K562 (cell line): ENCODE results near the gene MIDN. TPM values are rescaled to one million over a fixed set of nuclear protein-coding genes. Genes with fewer than 3 reads are reported as not detected.

Experiments
- CHD4 ChIP-seq: fragments of 200-600 bp; sonication (generic); IDR thresholded peaks from 3 replicates; pipeline ENCODE4 v1.6.1; 2012; ENCODE audit warnings: low read depth, mild to moderate bottlenecking, mixed read lengths, low read length, inconsistent platforms; ENCODE audit not compliant: insufficient read depth, insufficient replicate concordance, poor library complexity, severe bottlenecking
- SMARCE1 ChIP-seq: fragments of 450-650 bp; IDR thresholded peaks from 2 replicates; pipeline ENCODE4 v1.7.1; 2016; ENCODE audit warnings: mild to moderate bottlenecking
- SOX6 ChIP-seq: fragments of 450-650 bp; IDR thresholded peaks from 2 replicates; pipeline ENCODE4 v1.6.1; 2014; ENCODE audit warnings: mild to moderate bottlenecking
- UBTF ChIP-seq, 2 experiments: IDR thresholded peaks; 2 replicates each; pipeline ENCODE4 v1.6.1; 2012; ENCODE audit warnings: improper control_type of control experiment in 2 of 2, low read depth in 2 of 2, low read length in 2 of 2, borderline replicate concordance in 1 of 2
- ZBTB7A ChIP-seq: IDR thresholded peaks from 2 replicates; pipeline ENCODE4 v1.6.1; 2011; ENCODE audit warnings: low read depth, mild to moderate bottlenecking, low read length, moderate library complexity, borderline replicate concordance; ENCODE audit not compliant: control insufficient read depth
- ZNF639 ChIP-seq, 2 experiments: fragments of 200-800 bp in 1 of 2; sonication (Bioruptor generic) in 1 of 2; sonication (generic) in 1 of 2; formaldehyde crosslinking in 1 of 2; IDR thresholded peaks in 1 of 2; conservative IDR thresholded peaks in 1 of 2; 2 replicates each; pipeline versions ENCODE4 v1.5.0 to v1.6.1; 2016 to 2020; ENCODE audit warnings: missing compliant biosample characterization in 1 of 2, missing genetic modification characterization in 1 of 2, missing genetic modification reagents in 1 of 2
- polyA plus RNA-seq, 8 experiments: library from polyadenylated mRNA; depleted of rRNA in 4 of 8; stranded (reverse) in 5 of 8; unstranded in 3 of 8; fragments of >200 nt; fragmentation: Nextera tagmentation in 2 of 8; fragmentation: Illumina TruSeq in 1 of 8; extraction: Ambion mirVana in 2 of 8; extraction: Trizol in 1 of 8; gene quantifications; 2 replicates each; pipeline versions ENCODE4 v1.2.1 to v1.2.3, GENCODE V29; 2011 to 2014; ENCODE audit warnings: inconsistent platforms in 1 of 8, missing spikeins in 1 of 8
- total RNA-seq, 7 experiments: library from RNA; depleted of rRNA in 6 of 7; stranded (reverse); fragments of >200 nt in 6 of 7; fragmentation: Illumina TruSeq in 2 of 7; extraction: Trizol in 2 of 7; gene quantifications; 2 replicates each; pipeline versions ENCODE4 v1.2.1 to v1.2.3, GENCODE V29; 2011 to 2021; ENCODE audit warnings: low replicate concordance in 1 of 7

The MIDN gene
- total and polyA plus RNA-seq, 9 of the 15 experiments (the other 6 are each of a cell fraction or from before 2014, with no cell fraction given), result 0.17 to 120 (median 10.1) TPM

- TF ChIP-seq ZNF639 (CRISPR knock-in tag; conservative IDR thresholded peaks at IDR 0.05 in 1 of 2, IDR thresholded peaks at IDR 0.05 in 1 of 2), result peak in 1 of 2 experiments; percentile 73; a peak in 2 of 4 replicates
- peak in 1 of 2 experiments; percentile 23; a peak in 1 of 4 replicates for TF ChIP-seq UBTF (IDR thresholded peaks at IDR 0.05; ENCODE audit: borderline replicate concordance in 1 of 2, low read depth in 2 of 2, low read length in 2 of 2)
- 0 out of 2 replicates have a peak, but pooled peaks have one; percentile 27 for TF ChIP-seq SOX6
- TF ChIP-seq SMARCE1, result peak; percentile 85
- TF ChIP-seq ZBTB7A, result peak; percentile 70; the same call in 1 of the 2 replicates
- TF ChIP-seq CHD4, result peak; percentile 57
These were observed 4.6 kb downstream of the MIDN start (continued) for GRCh38 chr19:1252821-1253513.
